Measurements from ENCODE around the gene PLCH1. TPM values are rescaled to one million over a fixed set of nuclear protein-coding genes. Genes with fewer than 3 reads are reported as not detected.

The PLCH1 gene
- total and polyA plus RNA-seq, 8 donors = 0.91 to 4.4 (median 2.3) TPM

DNA sequence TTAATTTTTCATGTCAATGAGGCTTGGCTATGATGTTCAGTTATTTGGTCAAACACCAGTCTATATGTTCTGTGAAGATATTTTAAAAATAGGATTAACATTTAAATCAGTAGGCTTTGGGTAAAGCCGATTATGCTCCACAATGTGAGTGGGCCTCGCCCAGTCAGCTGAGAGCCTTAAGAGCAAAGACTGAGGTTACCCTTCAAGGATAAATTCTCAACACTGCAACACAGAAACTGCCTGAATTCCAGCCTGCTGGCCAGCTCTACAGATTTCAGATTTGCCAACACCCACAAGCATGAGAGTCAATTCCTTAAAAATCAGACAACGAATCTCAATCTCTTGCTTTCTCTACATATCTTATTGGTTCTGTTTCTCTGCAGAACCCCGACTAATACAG is 188.3 kb downstream of the PLCH1 start:
- no peaks in the 10 kb centered on the region for H3K9me3 ChIP-seq
- no peaks in the 10 kb centered on the region for H3K27me3 ChIP-seq
- H3K36me3 ChIP-seq = no peaks in the 10 kb centered on the region
- WGBS, 2 donors = 78 to 80% methylated on average over 4 of the region's 4 CpGs
- FAIRE-seq (no peak), DNase-seq (no peak), ATAC-seq (peak in 1 of 4 donors; percentile 16)
- intact Hi-C loops (cut with DNase I) = no loop called here
- TF ChIP-seq, protein P1, sequence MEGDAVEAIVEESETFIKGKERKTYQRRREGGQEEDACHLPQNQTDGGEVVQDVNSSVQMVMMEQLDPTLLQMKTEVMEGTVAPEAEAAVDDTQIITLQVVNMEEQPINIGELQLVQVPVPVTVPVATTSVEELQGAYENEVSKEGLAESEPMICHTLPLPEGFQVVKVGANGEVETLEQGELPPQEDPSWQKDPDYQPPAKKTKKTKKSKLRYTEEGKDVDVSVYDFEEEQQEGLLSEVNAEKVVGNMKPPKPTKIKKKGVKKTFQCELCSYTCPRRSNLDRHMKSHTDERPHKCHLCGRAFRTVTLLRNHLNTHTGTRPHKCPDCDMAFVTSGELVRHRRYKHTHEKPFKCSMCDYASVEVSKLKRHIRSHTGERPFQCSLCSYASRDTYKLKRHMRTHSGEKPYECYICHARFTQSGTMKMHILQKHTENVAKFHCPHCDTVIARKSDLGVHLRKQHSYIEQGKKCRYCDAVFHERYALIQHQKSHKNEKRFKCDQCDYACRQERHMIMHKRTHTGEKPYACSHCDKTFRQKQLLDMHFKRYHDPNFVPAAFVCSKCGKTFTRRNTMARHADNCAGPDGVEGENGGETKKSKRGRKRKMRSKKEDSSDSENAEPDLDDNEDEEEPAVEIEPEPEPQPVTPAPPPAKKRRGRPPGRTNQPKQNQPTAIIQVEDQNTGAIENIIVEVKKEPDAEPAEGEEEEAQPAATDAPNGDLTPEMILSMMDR (IDR thresholded peaks at IDR 0.05) = no peak
- peaks cover 8 to 20% (median 11%) of the 10 kb centered on the region in 3 donors for H3K4me1 ChIP-seq
- peak overlapping the region in 1 of 4 donors; percentile 39 for H3K27ac ChIP-seq
- H3K4me3 ChIP-seq = no peak overlapping the region

DNA sequence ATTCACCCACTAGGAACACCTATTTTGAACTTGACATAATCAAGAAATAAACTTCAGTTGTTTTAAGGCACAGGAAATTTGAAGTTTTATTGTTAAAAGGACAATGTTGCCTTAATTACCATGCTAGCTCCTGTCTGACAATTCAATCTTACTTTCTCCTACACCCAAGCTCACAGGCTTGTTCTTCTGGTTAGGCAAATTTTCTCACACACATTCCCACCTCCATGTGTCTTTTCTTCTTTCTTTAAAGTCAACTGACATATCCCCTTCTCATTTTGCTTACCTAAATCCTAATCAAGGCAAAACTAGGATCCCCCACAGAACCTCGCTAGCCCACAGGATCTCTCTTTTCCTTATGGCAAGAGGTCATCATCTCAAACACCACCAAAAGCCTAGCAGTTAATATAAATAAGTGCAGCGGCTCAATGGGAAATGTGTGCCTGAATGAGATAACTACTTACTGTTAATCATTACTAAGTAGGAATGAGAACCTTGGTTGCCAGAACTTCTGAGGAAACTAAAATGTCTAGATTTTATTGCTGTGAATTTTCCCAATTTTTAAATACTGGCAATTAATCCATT is 189.3 kb downstream of the PLCH1 start:
- FAIRE-seq (no peak), DNase-seq (no peak), ATAC-seq (peak; percentile 77 to 86 (median 82))
- H3K36me3 ChIP-seq = no peaks in the 10 kb centered on the region
- no peaks in the 10 kb centered on the region for H3K27me3 ChIP-seq
- H3K9me3 ChIP-seq = no peaks in the 10 kb centered on the region
- peak overlapping the region in 3 of 4 donors; percentile 9 to 67 (median 39) for H3K27ac ChIP-seq
- TF ChIP-seq, protein P1 (IDR thresholded peaks at IDR 0.05) = no peak
- 23 to 26% methylated on average over 2 of the region's 2 CpGs for WGBS, 2 donors
- H3K4me1 ChIP-seq = peaks cover 8 to 20% (median 11%) of the 10 kb centered on the region in 3 donors
- no peak overlapping the region for H3K4me3 ChIP-seq
- intact Hi-C loops (cut with DNase I) = no loop called here

DNA sequence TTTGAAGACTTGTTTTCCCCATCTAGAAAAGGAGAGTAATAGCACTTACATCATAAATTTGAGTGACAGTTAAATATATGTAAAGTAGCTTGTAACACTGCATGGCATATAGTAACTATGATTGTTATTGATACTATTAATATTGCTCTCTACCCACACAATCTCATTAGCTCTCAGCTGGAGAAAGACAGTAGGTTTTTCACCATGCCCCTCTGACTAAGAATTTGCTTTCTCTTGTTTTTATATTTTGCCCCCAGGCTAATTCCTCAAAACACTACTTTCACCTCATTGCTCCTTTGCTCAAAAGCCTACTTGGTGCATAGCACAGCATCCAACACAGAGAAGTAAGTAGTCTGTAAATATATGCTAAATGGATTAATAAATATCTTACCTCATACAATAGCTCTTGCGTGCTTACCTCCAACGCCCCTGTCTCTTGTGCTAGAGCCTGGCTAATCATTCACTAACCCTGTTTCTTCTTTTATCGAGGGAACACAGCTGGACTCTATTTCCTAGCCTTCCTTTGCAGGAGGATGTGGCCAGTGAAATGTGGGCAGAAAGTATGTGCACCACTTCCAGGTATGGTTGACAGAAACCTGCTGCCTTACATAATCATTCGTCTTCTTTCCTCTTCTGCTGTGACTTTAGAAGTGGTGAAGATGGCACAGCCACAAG is 190.0 kb downstream of the PLCH1 start:
- DNase-seq = peak in 2 of 6 donors; percentile 13 to 23
- ATAC-seq = peak; percentile 91 to 94 (median 92)
- TF ChIP-seq, protein P1 (IDR thresholded peaks at IDR 0.05) = no peak
- no peaks in the 10 kb centered on the region for H3K27me3 ChIP-seq
- peaks cover 8 to 20% (median 11%) of the 10 kb centered on the region in 3 donors for H3K4me1 ChIP-seq
- intact Hi-C loops (cut with DNase I) = no loop called here
- H3K9me3 ChIP-seq = no peaks in the 10 kb centered on the region
- no peaks in the 10 kb centered on the region for H3K36me3 ChIP-seq
- 7 to 11% methylated on average over 4 of the region's 4 CpGs for WGBS, 2 donors
- no peak for FAIRE-seq
- H3K27ac ChIP-seq = peak overlapping the region in 3 of 4 donors; percentile 9 to 67 (median 39)
- no peak overlapping the region for H3K4me3 ChIP-seq

DNA sequence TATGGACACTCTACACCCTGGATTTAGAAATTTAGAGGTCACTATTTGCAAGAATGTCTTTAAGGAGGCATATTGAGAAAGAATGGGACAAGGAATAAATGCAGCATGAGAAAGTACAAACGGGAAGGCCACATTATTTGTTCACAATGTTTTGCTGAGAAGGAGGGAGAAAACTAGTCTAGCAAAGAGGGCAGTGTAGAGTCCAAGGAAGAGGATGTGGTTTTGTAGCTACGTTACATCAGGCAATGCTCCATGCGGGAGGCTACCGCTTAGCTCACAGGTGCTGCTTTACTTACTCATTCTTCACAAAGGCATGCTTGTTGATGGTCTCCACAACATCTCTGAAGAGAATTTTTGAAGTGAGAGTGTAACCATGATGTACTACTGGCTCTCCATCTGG is 191.1 kb downstream of the PLCH1 start:
- ATAC-seq (no peak), DNase-seq (no peak), FAIRE-seq (no peak)
- Histone ChIP-seq H3K27me3 (no peaks in the 10 kb centered on the region), H3K4me3 (no peak overlapping the region), H3K36me3 (no peaks in the 10 kb centered on the region), H3K4me1 (peaks cover 8 to 20% (median 11%) of the 10 kb centered on the region in 3 donors), H3K9me3 (no peaks in the 10 kb centered on the region), H3K27ac (no peak overlapping the region)
- intact Hi-C loops (cut with DNase I) = no loop called here
- TF ChIP-seq, protein P1 (IDR thresholded peaks at IDR 0.05) = no peak
- WGBS, 2 donors = 79 to 84% methylated on average over 4 of the region's 4 CpGs

DNA sequence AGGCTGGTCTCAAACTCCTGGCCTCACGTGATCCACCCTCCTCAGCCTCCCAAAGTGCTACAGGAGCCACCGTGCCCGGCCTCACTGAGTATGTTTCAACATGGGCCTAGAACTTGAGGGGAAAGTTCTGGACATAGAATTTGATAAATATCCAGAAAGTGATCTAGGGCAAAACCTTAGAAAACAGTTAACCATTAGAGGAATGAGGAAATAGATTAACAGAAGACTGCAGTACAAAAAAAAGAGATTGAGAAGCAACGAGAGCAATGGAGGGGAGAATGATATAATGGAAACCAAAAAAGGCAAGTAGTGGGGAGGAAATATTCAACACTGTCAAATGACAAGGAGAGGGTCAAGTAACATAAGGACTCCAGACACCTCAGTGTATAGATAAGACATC is 191.5 kb downstream of the PLCH1 start:
- FAIRE-seq (no peak), DNase-seq (no peak), ATAC-seq (no peak)
- no peaks in the 10 kb centered on the region for H3K36me3 ChIP-seq
- H3K9me3 ChIP-seq = no peaks in the 10 kb centered on the region
- TF ChIP-seq, protein P1 (IDR thresholded peaks at IDR 0.05) = no peak
- H3K4me1 ChIP-seq = peaks cover 8 to 20% (median 11%) of the 10 kb centered on the region in 3 donors
- 70 to 74% methylated on average over 4 of the region's 4 CpGs for WGBS, 2 donors
- intact Hi-C loops (cut with DNase I) = no loop called here
- H3K4me3 ChIP-seq = no peak overlapping the region
- no peaks in the 10 kb centered on the region for H3K27me3 ChIP-seq
- H3K27ac ChIP-seq = no peak overlapping the region

Data from pancreas (tissue), 10 donors.